Brain microvascular endothelial cell (primary cell): ENCODE results near the gene SPATA7.

Source experiments
- DNase-seq: peaks from one replicate; pipeline ENCODE4 v3.0.0-alpha.2; 2020
- H3K27ac ChIP-seq: fragments of 250-450 bp; sonication (Bioruptor Pico); 2 replicates; pipeline ENCODE4 v1.5.1; 2020; ENCODE audit warnings: mild to moderate bottlenecking, moderate library complexity
- H3K27me3 ChIP-seq: fragments of 250-450 bp; sonication (Bioruptor Pico); replicated peaks from 2 replicates; pipeline ENCODE4 v1.5.1; 2020; ENCODE audit warnings: mild to moderate bottlenecking
- H3K36me3 ChIP-seq: fragments of 250-450 bp; sonication (Bioruptor Pico); replicated peaks from 2 replicates; pipeline ENCODE4 v1.5.1; 2020; ENCODE audit warnings: mild to moderate bottlenecking
- H3K4me3 ChIP-seq: 2 replicates; pipeline ENCODE4 v1.5.1; 2011; ENCODE audit warnings: low read depth, mild to moderate bottlenecking, control low read depth, low read length, moderate library complexity
- in situ Hi-C: cut with HindIII; loops from 2 replicates; pipeline ENCODE4 v1.10.0; 2017; ENCODE audit warnings: low sequenced_read_pairs, low pct_ligation_motif_present
- TF ChIP-seq, protein P1 (sequence below): IDR thresholded peaks from 2 replicates; pipeline ENCODE4 v1.5.1; 2011; ENCODE audit warnings: low read depth, mild to moderate bottlenecking, moderate library complexity, low read length, control low read depth, inconsistent platforms; ENCODE audit errors: missing control alignments

Gene SPATA7

DNA sequence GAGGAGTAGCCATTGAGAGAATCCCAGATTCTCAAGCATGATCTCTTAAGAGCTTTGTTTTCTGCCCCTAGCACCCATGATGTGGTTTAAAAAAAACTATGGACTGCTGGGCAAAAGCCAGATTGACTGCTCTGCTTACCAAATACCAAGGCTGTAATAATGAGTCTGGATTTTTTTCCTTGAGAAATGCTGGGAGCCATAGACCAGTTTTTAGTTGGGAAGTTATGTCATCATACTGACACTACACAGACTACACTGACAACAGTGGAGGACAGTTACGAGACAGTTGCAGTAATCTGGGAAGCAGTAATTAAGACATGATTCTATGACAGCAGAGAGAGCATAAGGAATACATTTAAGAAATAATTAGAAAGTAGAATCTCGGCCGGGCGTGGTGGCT, 35.8 kb downstream of the SPATA7 start:
- H3K36me3 ChIP-seq = no peaks in the 10 kb centered on the region
- in situ Hi-C loops = no loop called here
- no peak for DNase-seq
- H3K27me3 ChIP-seq = no peaks in the 10 kb centered on the region
- no peak overlapping the region for H3K27ac ChIP-seq
- TF ChIP-seq, protein P1, sequence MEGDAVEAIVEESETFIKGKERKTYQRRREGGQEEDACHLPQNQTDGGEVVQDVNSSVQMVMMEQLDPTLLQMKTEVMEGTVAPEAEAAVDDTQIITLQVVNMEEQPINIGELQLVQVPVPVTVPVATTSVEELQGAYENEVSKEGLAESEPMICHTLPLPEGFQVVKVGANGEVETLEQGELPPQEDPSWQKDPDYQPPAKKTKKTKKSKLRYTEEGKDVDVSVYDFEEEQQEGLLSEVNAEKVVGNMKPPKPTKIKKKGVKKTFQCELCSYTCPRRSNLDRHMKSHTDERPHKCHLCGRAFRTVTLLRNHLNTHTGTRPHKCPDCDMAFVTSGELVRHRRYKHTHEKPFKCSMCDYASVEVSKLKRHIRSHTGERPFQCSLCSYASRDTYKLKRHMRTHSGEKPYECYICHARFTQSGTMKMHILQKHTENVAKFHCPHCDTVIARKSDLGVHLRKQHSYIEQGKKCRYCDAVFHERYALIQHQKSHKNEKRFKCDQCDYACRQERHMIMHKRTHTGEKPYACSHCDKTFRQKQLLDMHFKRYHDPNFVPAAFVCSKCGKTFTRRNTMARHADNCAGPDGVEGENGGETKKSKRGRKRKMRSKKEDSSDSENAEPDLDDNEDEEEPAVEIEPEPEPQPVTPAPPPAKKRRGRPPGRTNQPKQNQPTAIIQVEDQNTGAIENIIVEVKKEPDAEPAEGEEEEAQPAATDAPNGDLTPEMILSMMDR = no peak
- H3K4me3 ChIP-seq = no peak overlapping the region

DNA sequence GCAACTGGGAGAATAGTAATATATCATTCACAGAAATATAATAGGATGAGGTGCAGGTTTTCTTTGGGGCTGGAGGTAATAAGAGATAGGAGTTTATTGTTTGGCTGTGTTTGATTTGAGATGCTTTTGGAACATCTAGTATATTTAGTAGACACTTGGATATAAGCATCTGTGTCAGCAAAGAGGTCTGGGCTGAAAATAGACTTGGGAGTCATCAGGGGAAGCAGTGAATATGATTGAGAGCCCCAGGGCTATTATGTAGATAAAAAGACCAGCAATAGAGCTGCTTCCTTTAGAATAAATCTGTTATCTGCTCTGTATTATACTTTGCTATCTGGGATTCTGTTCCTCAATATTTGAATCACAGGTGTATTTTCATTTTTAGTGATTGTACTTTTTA, 36.6 kb downstream of the SPATA7 start:
- H3K27me3 ChIP-seq = no peaks in the 10 kb centered on the region
- no peak for DNase-seq
- in situ Hi-C loops = no loop called here
- no peak overlapping the region for H3K27ac ChIP-seq
- H3K4me3 ChIP-seq = no peak overlapping the region
- TF ChIP-seq, protein P1 = no peak
- H3K36me3 ChIP-seq = no peaks in the 10 kb centered on the region

DNA sequence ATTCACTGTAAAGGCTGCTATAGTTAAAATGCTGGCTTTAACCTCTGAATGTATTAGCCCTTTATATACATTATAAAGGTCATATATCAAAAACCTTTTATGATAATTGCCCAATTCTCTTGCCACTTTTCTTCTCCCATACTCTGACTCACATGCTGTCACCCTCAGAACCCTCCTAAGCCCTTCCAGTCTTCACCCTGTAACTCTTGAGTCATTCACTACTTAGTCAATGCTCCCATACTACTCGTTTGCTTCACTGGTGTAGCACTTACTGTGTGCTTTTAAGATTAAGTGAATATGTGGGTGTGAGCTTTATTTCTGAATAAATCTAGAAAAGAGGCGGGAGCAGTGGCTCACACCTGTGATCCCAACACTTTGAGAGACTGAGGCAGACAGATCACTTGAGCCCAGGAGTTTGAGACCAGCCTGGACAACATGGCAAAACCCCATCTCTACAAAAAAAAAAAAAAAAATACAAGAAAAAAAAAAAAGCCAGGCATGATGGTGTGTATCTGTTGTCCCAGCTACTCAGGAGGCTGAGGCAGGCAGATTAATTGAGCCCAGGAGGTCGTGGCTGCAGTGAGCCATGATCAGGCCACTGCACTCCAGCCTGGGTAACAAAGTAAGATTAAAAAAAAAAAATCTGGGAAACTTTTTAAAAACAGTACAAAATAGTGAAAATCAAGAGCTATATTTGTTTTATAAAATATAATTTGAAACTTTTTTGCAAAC, 37.6 kb downstream of the SPATA7 start:
- peak; percentile 51 for DNase-seq
- Histone ChIP-seq H3K27me3 (no peaks in the 10 kb centered on the region), H3K36me3 (no peaks in the 10 kb centered on the region), H3K4me3 (no peak overlapping the region), H3K27ac (no peak overlapping the region)
- TF ChIP-seq, protein P1 = no peak
- in situ Hi-C loops = no loop called here

DNA sequence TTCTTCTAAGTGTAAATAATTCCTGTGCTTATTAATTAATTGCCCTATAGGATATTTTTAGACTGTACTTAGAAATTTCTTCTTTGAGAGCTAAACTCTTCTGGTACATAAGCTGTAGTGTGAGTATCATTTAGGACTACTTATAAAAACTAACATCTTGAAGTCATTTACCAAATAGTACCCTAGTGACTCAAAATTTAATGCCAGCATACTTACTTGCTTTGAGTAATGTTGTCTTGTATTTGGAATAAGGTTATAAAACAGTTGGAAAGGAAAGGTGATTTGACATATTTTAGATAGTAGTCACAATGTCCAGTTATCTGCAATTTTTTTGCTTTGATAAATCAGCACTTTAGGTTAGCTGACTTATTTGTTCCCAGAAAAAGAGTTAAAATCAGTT, 39.1 kb downstream of the SPATA7 start:
- H3K36me3 ChIP-seq = no peaks in the 10 kb centered on the region
- TF ChIP-seq, protein P1 = no peak
- DNase-seq = no peak
- H3K4me3 ChIP-seq = no peak overlapping the region
- no peaks in the 10 kb centered on the region for H3K27me3 ChIP-seq
- in situ Hi-C loops = no loop called here
- no peak overlapping the region for H3K27ac ChIP-seq

DNA sequence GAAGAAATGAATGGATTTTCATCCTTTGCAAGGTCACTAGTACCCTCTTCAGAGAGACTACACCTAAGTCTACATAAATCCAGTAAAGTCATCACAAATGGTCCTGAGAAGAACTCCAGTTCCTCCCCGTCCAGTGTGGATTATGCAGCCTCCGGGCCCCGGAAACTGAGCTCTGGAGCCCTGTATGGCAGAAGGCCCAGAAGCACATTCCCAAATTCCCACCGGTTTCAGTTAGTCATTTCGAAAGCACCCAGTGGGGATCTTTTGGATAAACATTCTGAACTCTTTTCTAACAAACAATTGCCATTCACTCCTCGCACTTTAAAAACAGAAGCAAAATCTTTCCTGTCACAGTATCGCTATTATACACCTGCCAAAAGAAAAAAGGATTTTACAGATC, 40.8 kb downstream of the SPATA7 start:
- H3K4me3 ChIP-seq = no peak overlapping the region
- H3K36me3 ChIP-seq = no peaks in the 10 kb centered on the region
- no peak overlapping the region for H3K27ac ChIP-seq
- in situ Hi-C loops = no loop called here
- TF ChIP-seq, protein P1 = no peak
- peak; percentile 12 for DNase-seq
- no peaks in the 10 kb centered on the region for H3K27me3 ChIP-seq

DNA sequence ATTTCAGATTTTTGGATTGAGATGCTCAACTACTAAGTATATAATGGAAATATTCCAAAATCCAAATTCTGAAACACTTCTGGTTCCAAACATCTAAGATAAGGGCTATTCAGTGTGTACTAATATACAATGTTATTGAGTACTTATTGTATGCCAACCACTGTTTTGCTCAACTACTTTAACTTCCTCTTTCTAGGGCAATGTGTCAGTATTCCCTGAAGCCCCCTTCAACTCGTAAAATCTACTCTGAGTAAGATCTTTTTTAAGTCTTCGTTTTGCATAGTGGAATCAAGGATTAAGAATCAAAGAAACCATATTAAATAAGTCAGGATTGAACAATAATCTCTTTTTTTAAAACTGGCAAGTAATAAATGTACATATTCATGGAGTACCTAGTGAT, 45.5 kb downstream of the SPATA7 start:
- H3K4me3 ChIP-seq = no peak overlapping the region
- in situ Hi-C loops = no loop called here
- DNase-seq = no peak
- H3K36me3 ChIP-seq = no peaks in the 10 kb centered on the region
- H3K27me3 ChIP-seq = no peaks in the 10 kb centered on the region
- TF ChIP-seq, protein P1 = no peak
- H3K27ac ChIP-seq = no peak overlapping the region
